ENCODE data around the gene CCSER2.

- TF ChIP-seq CTCF (IDR thresholded peaks at IDR 0.05) (no peak), POLR2A (IDR thresholded peaks at IDR 0.05; ENCODE audit: low read depth) (no peak), EP300 (IDR thresholded peaks at IDR 0.05) (no peak)
Measured at GRCh38 chr10:84456126-84456525, 127.7 kb downstream of the CCSER2 start.

Measured in esophagus muscularis mucosa (tissue), 4 donors.